CD4-positive, alpha-beta T cell treated with Interleukin-1 beta for 1 hour (primary cell): ENCODE data around the gene OR1D5.
A peak's percentile ranks its signal among the peaks of the same experiment; 100 is the strongest.
"Not testable (repeated sequence)": the region's sequence is repeated elsewhere in the genome, so short reads cannot be mapped to it uniquely, and the experiment has no call there.

Source experiments
- DNase-seq, 2 donors: peaks; one replicate each; pipeline ENCODE4 v3.0.0-alpha.2; 2020 to 2022

Gene OR1D5

GRCh38 chr17:3030852-3031470 lies 32.4 kb downstream of the OR1D5 start:
- DNase-seq, result not testable (repeated sequence)

GRCh38 chr17:3030096-3030495 lies 33.3 kb downstream of the OR1D5 start:
- no peak for DNase-seq

GRCh38 chr17:3029213-3029913 lies 34.0 kb downstream of the OR1D5 start:
- DNase-seq, result no peak

DNA sequence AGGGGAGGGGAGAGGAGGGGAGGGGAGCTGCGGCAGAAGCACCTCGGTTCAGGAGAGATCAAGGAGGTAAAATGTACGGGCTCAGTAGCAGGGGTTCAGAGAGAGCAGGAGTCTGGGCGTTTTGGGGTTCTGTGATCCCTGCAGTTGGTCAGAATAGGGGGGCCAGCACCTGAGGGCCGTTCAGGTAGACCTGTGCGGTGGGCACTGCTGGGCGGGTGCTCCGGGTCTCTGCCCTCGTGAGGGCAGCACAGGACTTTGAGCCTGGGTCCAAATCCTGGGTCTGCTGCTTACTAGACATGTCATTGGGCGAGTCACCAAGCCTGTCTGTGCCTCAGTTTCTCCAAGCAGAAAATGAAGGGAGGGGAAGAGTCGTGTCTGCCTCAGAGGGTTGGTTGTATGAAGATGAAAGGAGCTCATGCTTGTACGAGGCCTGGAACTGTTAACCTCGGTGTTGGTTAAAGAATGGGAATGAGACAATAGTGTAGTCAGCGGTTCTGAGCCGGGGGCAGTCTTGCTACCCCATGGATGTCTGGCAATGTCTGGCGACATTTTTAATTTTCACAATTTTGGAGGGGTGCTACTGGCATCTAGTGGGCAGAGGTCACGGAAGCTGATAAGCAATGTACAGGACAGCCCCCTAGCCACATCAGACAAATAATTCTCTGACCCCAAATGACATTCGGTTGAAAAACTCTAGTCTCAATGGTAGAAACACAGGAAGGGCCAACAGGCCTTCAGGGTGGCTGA lies 35.4 kb downstream of the OR1D5 start:
- no peak for DNase-seq

- DNase-seq, result no peak
These were observed 36.3 kb downstream of the OR1D5 start for GRCh38 chr17:3026856-3027751.

DNA sequence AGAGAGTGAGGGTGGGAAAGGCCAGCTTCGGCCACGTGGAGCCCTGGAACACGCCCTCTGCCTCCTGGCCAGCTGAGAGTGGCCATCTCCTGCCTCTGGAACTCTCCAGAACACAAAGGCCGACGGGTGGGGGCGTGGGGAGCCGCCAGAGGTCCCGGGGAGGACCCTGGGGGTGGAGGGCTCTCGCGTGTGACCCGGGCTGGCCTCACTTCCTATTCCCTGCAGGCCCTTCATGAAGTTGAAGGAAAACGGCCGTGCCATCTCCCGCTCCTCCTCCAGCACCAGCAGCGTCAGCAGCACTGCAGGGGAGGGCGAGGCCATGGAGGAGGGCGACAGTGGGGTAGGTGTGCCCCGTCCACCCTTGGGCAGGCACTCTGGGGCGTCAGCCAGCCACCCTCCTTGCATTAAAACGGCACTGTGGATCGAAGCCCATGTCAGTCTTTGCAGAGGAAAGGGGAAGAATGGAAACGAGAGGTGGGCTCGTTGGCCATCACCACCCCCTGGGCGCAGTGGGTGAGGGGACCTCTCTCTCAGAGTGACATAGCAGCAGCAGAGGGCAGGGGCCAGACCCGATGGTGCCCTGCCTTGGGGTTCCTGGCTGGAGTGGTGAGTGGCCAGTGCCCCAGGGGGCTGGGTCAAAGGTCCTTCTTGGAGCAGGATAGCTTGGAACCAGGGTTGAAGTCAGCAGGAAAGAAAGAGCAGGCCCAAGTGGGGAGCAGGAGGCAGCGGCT lies 37.1 kb downstream of the OR1D5 start:
- DNase-seq, result no peak

DNA sequence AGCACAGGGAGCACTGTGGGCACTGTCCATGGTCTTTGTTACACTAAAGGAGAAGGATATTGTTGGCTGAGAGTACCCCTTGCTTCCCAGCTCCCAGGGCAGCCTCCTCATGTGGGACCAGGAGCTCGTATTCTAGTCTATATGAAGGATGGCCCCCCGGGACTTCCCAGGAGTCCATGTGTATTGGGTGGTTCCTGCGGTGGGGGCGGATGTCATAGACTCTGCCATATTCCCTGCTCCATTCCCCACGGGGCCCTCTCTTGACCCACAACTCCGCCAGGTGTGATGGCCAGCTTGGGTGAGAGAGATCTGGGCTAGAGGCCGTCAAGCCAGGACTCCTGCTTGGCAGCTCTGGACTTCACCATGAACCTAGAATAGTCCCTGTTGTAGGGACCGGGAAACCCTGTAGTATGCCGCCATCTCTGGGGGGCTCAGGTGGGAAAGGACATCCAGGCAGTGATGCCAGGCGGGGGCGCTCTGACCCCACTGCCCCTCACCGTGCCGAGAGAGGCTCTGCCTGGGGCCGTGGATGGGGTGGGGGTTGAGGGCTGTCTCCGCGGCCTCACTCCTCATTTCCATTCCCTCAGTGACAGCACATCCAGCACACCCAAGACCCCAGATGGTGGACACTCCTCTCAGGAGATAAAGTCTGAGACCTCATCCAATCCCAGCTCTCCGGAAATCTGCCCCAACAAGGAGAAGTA lies 37.8 kb downstream of the OR1D5 start:
- no peak for DNase-seq

DNA sequence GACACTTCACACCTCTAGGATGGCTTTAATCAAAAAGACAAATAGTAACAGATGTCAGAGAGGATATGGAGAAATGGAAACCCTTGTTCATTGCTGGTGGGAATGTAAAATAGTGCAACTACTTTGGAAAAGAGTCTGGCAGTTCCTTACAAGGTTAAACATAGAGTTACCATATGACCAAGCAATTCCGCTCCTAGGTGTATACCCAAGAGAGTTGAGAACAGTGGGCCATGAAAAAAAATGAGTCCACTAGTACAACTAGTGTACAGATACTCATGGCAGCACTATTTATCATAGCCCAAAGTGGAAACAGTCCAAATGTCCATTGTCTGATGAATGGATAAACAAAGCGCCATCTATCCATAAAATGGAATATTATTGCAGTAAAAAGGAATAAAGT lies 39.1 kb downstream of the OR1D5 start:
- no peak for DNase-seq

- no peak for DNase-seq
These were observed 41.2 kb downstream of the OR1D5 start for GRCh38 chr17:3022197-3022596.

DNA sequence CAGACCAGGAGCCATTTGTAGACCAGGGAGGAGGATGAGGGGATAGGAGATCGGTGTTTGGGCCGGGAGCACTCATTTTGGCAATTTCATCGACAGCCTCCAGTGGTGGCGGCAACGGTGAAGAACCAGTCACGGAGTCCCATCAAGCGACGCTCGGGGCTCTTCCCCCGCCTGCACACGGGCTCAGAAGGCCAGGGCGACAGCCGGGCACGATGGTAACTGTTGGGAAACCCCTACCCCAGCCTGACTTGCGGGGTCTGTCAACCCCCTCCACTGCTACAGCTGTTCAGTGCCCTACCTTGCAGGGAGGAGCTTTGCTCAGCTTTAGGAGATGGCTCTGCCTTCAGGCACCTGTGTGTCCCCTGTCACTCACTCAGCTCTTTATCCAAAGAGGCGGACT lies 43.0 kb downstream of the OR1D5 start:
- no peak for DNase-seq

GRCh38 chr17:3019761-3020160 lies 43.6 kb downstream of the OR1D5 start:
- DNase-seq, result no peak

GRCh38 chr17:3017936-3018335 lies 45.5 kb downstream of the OR1D5 start:
- no peak for DNase-seq

DNA sequence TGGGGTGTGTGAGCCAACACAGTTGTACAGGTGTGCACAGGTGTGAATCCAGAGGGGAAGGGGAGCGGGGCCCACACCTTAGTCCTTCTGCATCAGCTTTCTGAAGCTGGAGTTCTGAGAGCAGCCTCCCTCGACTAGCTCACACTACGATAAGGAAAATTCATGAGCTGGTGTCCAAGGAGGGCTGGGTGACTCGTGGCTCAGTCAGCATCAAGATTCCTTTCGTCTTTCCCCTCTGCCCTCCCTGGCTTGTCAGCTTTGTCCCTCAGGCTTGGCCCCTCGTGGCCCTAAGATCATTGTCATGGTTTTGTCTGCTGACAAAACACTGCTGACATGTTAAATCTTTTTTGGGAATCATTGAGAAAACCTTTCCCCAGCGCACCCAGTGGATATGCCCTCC lies 47.5 kb downstream of the OR1D5 start:
- no peak for DNase-seq

- peak; percentile 52 to 58 for DNase-seq
These were observed 50.4 kb downstream of the OR1D5 start for GRCh38 chr17:3012926-3013581.
